ENCODE results near the gene KANTR. TPM values are rescaled to one million over a fixed set of nuclear protein-coding genes. Genes with fewer than 3 reads are reported as not detected.

The KANTR gene
- total RNA-seq, 4 donors from 2014 or later = 5.4 to 22.2 (median 16.7) TPM

GRCh38 chrX:53055244-53055849, 38.6 kb upstream of the KANTR start:
- ATAC-seq (ENCODE audit: low FRiP score) (no peak), DNase-seq (ENCODE audit: low spot score) (no peak)
- TF ChIP-seq CTCF (IDR thresholded peaks at IDR 0.05) = no peak

DNA sequence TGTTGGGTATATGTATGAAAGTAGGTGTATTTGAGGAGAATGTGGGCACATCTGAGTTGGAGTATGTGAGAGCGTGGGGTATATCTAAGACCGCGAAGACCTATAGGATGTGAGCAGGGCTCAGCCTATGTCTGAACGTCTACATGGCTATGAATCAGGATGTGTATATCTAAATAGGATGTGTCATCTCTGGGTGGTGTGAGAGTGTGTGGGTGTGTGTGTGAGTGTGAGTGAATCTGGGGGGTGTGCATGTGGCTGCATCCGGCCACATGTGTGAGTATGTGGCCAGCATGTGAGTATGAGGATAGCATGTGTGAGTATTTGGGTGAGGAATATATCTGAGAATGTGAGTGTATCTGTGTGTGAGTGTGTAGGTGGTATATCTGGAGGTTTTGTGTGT, 37.6 kb upstream of the KANTR start:
- TF ChIP-seq CTCF (IDR thresholded peaks at IDR 0.05) = no peak
- DNase-seq (ENCODE audit: low spot score) = no peak
- ATAC-seq (ENCODE audit: low FRiP score) = no peak

GRCh38 chrX:53065104-53065503, 28.8 kb upstream of the KANTR start:
- DNase-seq (ENCODE audit: low spot score) (no peak), ATAC-seq (ENCODE audit: low FRiP score) (no peak)
- no peak for TF ChIP-seq CTCF (IDR thresholded peaks at IDR 0.05)

- ATAC-seq (ENCODE audit: low FRiP score) (no peak), DNase-seq (ENCODE audit: low spot score) (no peak)
- no peak for TF ChIP-seq CTCF (IDR thresholded peaks at IDR 0.05)
Observed at GRCh38 chrX:53071064-53071463, 22.9 kb upstream of the KANTR start.

DNA sequence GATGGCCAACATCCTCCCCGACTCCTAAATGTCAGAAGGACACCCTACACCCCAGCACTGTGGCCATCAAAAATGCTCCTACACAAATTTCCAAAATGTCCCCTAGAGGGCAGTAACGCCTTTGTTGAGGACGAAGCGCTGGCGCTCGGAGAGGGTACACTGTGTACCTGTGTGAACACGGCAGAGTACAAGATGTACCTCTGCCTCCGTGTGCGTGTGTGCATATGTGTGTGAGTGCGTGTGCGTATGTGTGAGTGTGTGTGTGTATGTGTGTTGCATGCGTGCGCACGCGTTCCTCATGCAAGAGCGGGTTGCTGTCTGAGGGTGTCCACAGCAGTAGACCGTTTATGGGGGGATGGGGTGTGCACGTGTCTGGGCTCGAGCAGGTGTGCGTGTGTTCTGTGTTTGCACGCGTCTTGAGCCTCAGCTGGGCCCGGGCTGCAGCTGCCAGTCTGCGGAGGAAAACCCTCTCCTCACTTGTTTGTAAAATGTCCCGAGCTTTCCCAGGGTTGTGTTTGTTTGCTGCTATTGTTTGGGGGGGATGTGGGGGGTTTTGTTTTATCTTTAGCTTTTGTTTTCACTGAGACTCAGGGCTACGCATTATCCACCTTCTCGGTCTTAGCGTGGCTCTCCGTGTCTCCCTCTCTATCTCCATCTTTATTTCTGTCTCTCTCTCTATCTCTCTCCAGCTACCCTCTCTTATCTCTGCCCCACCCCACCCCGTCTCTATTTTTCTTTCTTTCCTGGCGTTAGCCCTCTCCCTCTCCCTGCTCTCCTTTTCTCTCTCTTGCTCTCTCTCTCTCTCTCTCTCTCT, 22.1 kb upstream of the KANTR start:
- ATAC-seq (ENCODE audit: low FRiP score) (peak; percentile 84), DNase-seq (ENCODE audit: low spot score) (no peak)
- TF ChIP-seq CTCF (IDR thresholded peaks at IDR 0.05) = no peak

DNA sequence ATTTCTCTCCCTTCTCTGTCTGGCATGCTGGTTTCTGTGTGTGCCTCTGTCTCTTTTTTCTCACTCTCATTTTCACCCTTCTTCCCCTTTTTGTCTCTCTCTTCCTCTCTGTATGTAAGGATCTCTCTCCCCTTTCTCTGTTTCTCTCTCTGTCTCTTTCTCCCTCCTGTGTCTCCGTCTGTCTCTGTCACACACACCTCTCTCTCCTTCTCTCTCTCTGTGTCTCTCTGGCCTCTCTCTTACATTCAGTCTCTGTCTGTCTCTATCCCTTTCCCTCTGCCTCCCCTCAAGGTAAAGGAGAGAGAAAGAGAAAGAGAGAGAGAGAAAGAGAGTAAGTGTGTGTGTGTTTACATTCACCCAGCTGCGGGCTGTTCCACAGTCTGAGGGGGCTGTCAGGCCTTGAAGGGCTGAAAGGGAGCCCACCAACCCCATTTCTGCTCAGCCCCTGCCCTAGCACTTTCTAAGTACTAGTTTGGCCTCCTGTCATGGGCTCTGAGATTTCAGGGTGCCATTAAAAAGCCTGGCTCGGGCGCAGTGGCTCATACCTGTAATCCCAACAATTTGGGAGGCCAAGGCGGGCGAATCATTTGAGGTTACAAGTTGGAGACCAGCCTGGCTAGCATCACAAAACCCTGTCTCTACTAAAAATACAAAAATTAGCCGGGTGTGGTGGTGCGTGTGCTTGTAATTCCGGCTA, 21.4 kb upstream of the KANTR start:
- DNase-seq (ENCODE audit: low spot score) (no peak), ATAC-seq (ENCODE audit: low FRiP score) (no peak)
- TF ChIP-seq CTCF (IDR thresholded peaks at IDR 0.05) = no peak
